T-helper 17 cell (primary cell): Measurements from ENCODE around the gene MAP1A. TPM values are rescaled to one million over a fixed set of nuclear protein-coding genes. Genes with fewer than 3 reads are reported as not detected.
A peak's percentile ranks its signal among the peaks of the same experiment; 100 is the strongest.

ENCODE experiments used
- ATAC-seq: fragments of 150-1000 bp; cut with Tn5 transposase; 2 replicates; pipeline ENCODE4 v1.10.0; 2021; ENCODE audit warnings: mild to moderate bottlenecking, moderate library complexity
- DNase-seq, 3 donors: peaks; one replicate each; pipeline versions ENCODE4 v3.0.0 to v3.0.0-alpha.2; 2020 to 2021
- H3K9me3 ChIP-seq: one replicate; pipeline ENCODE4 v1.7.0; 2013; ENCODE audit warnings: low read length, mild to moderate bottlenecking; ENCODE audit not compliant: control insufficient read depth, poor library complexity, severe bottlenecking
- H3K27ac Mint-ChIP-seq: one replicate; pipeline ENCODE4 v1.8.0; 2022; ENCODE audit warnings: mild to moderate bottlenecking, moderate library complexity, mixed read lengths
- H3K27me3 Mint-ChIP-seq: one replicate; pipeline ENCODE4 v1.8.0; 2022; ENCODE audit warnings: mixed read lengths
- H3K36me3 Mint-ChIP-seq: one replicate; pipeline ENCODE4 v1.8.0; 2022; ENCODE audit warnings: low read depth, mixed read lengths
- H3K4me1 Mint-ChIP-seq: one replicate; pipeline ENCODE4 v1.8.0; 2022; ENCODE audit warnings: mild to moderate bottlenecking, mixed read lengths
- H3K4me3 Mint-ChIP-seq: one replicate; pipeline ENCODE4 v1.8.0; 2022; ENCODE audit warnings: mild to moderate bottlenecking, moderate library complexity, mixed read lengths
- total RNA-seq, 4 donors: library from RNA in 2 of 4; stranded (reverse) in 2 of 4; gene quantifications; one replicate each; pipeline ENCODE4 v1.2.3 and lab custom pipeline; 2022 to 2026

The MAP1A gene
- total RNA-seq, 2 donors from 2014 or later: 5.3 to 16.0 TPM

GRCh38 chr15:43515741-43516140, 1.7 kb upstream of the MAP1A start:
- ATAC-seq (no peak), DNase-seq (no peak)
- Mint-ChIP-seq H3K27me3 (peaks cover 20% of the 10 kb centered on the region), H3K36me3 (peaks cover 2% of the 10 kb centered on the region), H3K27ac (no peak overlapping the region), H3K4me1 (peaks cover 51% of the 10 kb centered on the region), H3K4me3 (no peak overlapping the region)
- no peaks in the 10 kb centered on the region for H3K9me3 ChIP-seq

DNA sequence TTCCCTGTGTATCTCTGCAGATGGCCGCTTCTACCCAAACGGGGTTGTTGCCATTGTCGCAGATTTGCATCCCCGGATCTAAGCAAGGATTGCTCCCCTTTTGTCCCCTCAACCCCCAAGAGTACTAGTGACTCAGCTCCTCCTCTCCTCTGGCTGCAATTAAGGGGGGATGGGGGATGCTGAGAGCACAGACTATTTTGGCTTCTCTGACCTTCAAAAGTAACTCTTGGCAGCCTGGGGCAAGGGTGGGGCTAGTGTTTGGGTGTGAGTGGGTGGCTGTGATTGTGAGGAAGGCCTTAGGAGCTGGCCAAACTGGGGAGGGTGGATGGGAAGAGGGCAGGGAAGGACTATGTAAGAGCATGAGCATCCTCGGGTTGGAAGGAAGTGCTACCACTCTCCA, 1.2 kb upstream of the MAP1A start:
- peaks cover 47% of the 10 kb centered on the region for H3K4me1 Mint-ChIP-seq
- peaks cover 20% of the 10 kb centered on the region for H3K27me3 Mint-ChIP-seq
- H3K9me3 ChIP-seq: no peaks in the 10 kb centered on the region
- peaks cover 2% of the 10 kb centered on the region for H3K36me3 Mint-ChIP-seq
- no peak for ATAC-seq
- DNase-seq: no peak
- no peak overlapping the region for H3K27ac Mint-ChIP-seq
- H3K4me3 Mint-ChIP-seq: no peak overlapping the region

DNA sequence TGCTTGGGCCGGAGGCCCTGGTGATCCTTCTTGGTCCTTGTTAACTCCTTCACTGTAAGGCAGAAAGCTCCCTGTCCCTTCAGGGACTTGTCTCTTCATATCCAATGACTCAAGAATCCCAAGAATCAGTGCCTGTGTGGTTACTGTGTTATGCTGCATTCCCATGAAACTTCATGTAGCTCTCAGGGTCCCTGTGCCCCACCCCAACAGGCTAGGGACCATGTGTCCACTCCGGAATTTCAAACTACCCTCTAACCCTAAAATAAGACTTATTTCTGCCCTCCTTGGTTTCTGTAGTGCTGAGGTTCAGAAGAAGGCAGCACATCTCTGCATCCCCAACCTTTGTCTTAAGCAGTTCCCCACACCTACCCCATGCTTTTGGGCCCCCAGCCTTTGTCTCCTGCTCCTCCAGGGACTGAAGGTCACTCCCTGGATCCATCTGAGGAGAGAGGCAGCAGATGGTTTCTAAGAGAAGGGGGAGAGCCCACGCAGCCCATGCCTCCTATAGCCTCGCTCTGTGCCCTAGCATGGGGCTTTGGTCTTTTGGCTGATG, 531 bp upstream of the MAP1A start:
- Mint-ChIP-seq H3K27ac (no peak overlapping the region), H3K27me3 (peaks cover 20% of the 10 kb centered on the region), H3K36me3 (peaks cover 2% of the 10 kb centered on the region), H3K4me1 (peaks cover 40% of the 10 kb centered on the region), H3K4me3 (no peak overlapping the region)
- no peaks in the 10 kb centered on the region for H3K9me3 ChIP-seq
- DNase-seq (no peak), ATAC-seq (no peak)

- peak overlapping the region; percentile 91 for H3K27ac Mint-ChIP-seq
- H3K9me3 ChIP-seq: no peaks in the 10 kb centered on the region
- H3K36me3 Mint-ChIP-seq: peaks cover 12% of the 10 kb centered on the region
- peak overlapping the region; percentile 74 for H3K4me3 Mint-ChIP-seq
- peaks cover 20% of the 10 kb centered on the region for H3K27me3 Mint-ChIP-seq
- ATAC-seq: peak; percentile 38
- no peak for DNase-seq
- H3K4me1 Mint-ChIP-seq: peaks cover 41% of the 10 kb centered on the region
Measured at GRCh38 chr15:43518197-43518761, 871 bp downstream of the MAP1A start.

- Mint-ChIP-seq H3K4me1 (peaks cover 36% of the 10 kb centered on the region), H3K27ac (peak overlapping the region; percentile 91), H3K27me3 (peaks cover 20% of the 10 kb centered on the region), H3K36me3 (peaks cover 12% of the 10 kb centered on the region), H3K4me3 (peak overlapping the region; percentile 77)
- ATAC-seq (no peak), DNase-seq (no peak)
- H3K9me3 ChIP-seq: no peaks in the 10 kb centered on the region
Measured at GRCh38 chr15:43519196-43519595, 1.8 kb downstream of the MAP1A start.

DNA sequence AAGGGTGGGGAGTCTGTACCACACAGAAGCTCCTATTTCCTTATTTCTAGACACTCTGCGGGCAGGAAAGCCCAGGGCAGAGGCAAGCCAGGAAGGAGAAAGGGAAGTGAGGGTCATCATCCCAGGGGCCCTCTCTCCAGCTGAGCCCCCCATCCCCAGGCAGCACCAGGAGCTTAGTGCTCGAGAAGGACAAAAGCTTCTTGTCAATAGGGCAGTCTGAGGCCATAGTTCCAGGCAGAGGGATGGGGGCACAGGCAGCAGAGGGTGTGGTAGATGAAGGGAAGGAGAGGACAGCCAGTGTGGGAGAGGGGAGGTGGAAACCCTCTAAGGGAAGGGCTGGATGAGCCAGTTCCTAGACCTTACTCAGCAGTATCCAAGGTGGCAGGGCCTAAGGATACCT, 2.7 kb downstream of the MAP1A start:
- no peak for ATAC-seq
- DNase-seq: no peak
- peaks cover 12% of the 10 kb centered on the region for H3K36me3 Mint-ChIP-seq
- peaks cover 36% of the 10 kb centered on the region for H3K4me1 Mint-ChIP-seq
- no peak overlapping the region for H3K27ac Mint-ChIP-seq
- H3K27me3 Mint-ChIP-seq: peaks cover 20% of the 10 kb centered on the region
- H3K4me3 Mint-ChIP-seq: no peak overlapping the region
- no peaks in the 10 kb centered on the region for H3K9me3 ChIP-seq

DNA sequence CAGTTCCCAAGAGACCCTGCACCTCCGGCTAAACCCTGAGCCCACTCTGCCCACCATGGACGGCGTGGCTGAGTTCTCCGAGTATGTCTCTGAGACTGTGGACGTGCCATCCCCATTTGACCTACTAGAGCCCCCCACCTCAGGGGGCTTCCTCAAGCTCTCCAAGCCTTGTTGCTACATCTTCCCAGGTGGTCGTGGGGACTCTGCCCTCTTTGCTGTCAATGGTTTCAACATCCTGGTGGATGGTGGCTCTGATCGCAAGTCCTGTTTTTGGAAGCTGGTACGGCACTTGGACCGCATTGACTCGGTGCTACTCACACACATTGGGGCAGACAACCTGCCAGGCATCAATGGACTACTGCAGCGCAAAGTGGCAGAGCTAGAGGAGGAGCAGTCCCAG, 4.0 kb downstream of the MAP1A start:
- no peaks in the 10 kb centered on the region for H3K9me3 ChIP-seq
- Mint-ChIP-seq H3K4me3 (no peak overlapping the region), H3K27ac (no peak overlapping the region), H3K4me1 (peaks cover 37% of the 10 kb centered on the region), H3K36me3 (peaks cover 12% of the 10 kb centered on the region), H3K27me3 (peaks cover 20% of the 10 kb centered on the region)
- ATAC-seq (no peak), DNase-seq (no peak)

DNA sequence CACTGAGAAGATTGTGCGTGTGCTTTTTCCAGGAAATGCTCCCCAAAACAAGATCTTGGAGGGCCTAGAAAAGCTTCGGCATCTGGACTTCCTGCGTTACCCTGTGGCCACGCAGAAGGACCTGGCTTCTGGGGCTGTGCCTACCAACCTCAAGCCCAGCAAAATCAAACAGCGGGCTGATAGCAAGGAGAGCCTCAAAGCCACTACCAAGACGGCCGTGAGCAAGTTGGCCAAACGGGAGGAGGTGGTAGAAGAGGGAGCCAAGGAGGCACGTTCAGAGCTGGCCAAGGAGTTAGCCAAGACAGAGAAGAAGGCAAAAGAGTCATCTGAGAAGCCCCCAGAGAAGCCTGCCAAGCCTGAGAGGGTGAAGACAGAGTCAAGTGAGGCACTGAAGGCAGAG, 4.8 kb downstream of the MAP1A start:
- Mint-ChIP-seq H3K4me1 (peaks cover 36% of the 10 kb centered on the region), H3K27ac (peak overlapping the region; percentile 82)
- no peak for DNase-seq

GRCh38 chr15:43523646-43524045, 6.2 kb downstream of the MAP1A start:
- no peak overlapping the region for H3K4me3 Mint-ChIP-seq
- H3K36me3 Mint-ChIP-seq: peaks cover 12% of the 10 kb centered on the region
- ATAC-seq (no peak), DNase-seq (no peak)
- no peaks in the 10 kb centered on the region for H3K9me3 ChIP-seq
- H3K4me1 Mint-ChIP-seq: peaks cover 27% of the 10 kb centered on the region
- peaks cover 7% of the 10 kb centered on the region for H3K27me3 Mint-ChIP-seq
- peak overlapping the region; percentile 82 for H3K27ac Mint-ChIP-seq

More for the DNA sequence above, 4.8 kb downstream of the MAP1A start:
- Mint-ChIP-seq H3K36me3 (peaks cover 12% of the 10 kb centered on the region), H3K4me3 (no peak overlapping the region), H3K27me3 (peaks cover 15% of the 10 kb centered on the region)
- no peak for ATAC-seq
- no peaks in the 10 kb centered on the region for H3K9me3 ChIP-seq

GRCh38 chr15:43524254-43524845, 6.9 kb downstream of the MAP1A start:
- no peak for ATAC-seq
- peaks cover 23% of the 10 kb centered on the region for H3K4me1 Mint-ChIP-seq
- H3K27ac Mint-ChIP-seq: peak overlapping the region; percentile 82
- no peaks in the 10 kb centered on the region for H3K9me3 ChIP-seq
- H3K36me3 Mint-ChIP-seq: peaks cover 12% of the 10 kb centered on the region
- no peak overlapping the region for H3K4me3 Mint-ChIP-seq
- DNase-seq: no peak
- H3K27me3 Mint-ChIP-seq: peaks cover 3% of the 10 kb centered on the region

DNA sequence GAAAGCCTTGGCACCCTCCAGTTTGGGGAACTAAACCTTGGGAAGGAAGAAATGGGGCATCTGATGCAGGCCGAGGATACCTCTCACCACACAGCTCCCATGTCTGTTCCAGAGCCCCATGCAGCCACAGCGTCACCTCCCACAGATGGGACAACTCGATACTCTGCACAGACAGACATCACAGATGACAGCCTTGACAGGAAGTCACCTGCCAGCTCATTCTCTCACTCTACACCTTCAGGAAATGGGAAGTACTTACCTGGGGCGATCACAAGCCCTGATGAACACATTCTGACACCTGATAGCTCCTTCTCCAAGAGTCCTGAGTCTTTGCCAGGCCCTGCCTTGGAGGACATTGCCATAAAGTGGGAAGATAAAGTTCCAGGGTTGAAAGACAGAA, 7.7 kb downstream of the MAP1A start:
- peaks cover 10% of the 10 kb centered on the region for H3K36me3 Mint-ChIP-seq
- peaks cover 20% of the 10 kb centered on the region for H3K4me1 Mint-ChIP-seq
- ATAC-seq (no peak), DNase-seq (no peak)
- no peaks in the 10 kb centered on the region for H3K9me3 ChIP-seq
- peak overlapping the region; percentile 70 for H3K27ac Mint-ChIP-seq
- H3K27me3 Mint-ChIP-seq: no peaks in the 10 kb centered on the region
- no peak overlapping the region for H3K4me3 Mint-ChIP-seq

GRCh38 chr15:43526261-43526930, 9.0 kb downstream of the MAP1A start:
- DNase-seq (no peak), ATAC-seq (no peak)
- H3K9me3 ChIP-seq: no peaks in the 10 kb centered on the region
- Mint-ChIP-seq H3K4me3 (no peak overlapping the region), H3K27me3 (no peaks in the 10 kb centered on the region), H3K4me1 (peaks cover 23% of the 10 kb centered on the region), H3K27ac (no peak overlapping the region), H3K36me3 (peaks cover 10% of the 10 kb centered on the region)

- peaks cover 23% of the 10 kb centered on the region for H3K4me1 Mint-ChIP-seq
- ATAC-seq (no peak), DNase-seq (no peak)
Measured at GRCh38 chr15:43527016-43527801, 9.8 kb downstream of the MAP1A start.

More at GRCh38 chr15:43527016-43527801, 9.8 kb downstream of the MAP1A start:
- Mint-ChIP-seq H3K27ac (no peak overlapping the region), H3K36me3 (peaks cover 9% of the 10 kb centered on the region), H3K4me3 (no peak overlapping the region), H3K27me3 (no peaks in the 10 kb centered on the region)
- no peaks in the 10 kb centered on the region for H3K9me3 ChIP-seq
